HG03045 (cell line): ENCODE data around the gene CLEC4M.
"Not testable (repeated sequence)": the region's sequence is repeated elsewhere in the genome, so short reads cannot be mapped to it uniquely, and the experiment has no call there.

Experiments used
- ATAC-seq: cut with Tn5 transposase; IDR thresholded peaks from one replicate; pipeline ENCODE4 v1.9.1; 2021; ENCODE audit warnings: mild to moderate bottlenecking, moderate library complexity; ENCODE audit not compliant: unreplicated experiment

CLEC4M gene

GRCh38 chr19:7740682-7741054 is 22.4 kb upstream of the CLEC4M start:
- no peak for ATAC-seq

DNA sequence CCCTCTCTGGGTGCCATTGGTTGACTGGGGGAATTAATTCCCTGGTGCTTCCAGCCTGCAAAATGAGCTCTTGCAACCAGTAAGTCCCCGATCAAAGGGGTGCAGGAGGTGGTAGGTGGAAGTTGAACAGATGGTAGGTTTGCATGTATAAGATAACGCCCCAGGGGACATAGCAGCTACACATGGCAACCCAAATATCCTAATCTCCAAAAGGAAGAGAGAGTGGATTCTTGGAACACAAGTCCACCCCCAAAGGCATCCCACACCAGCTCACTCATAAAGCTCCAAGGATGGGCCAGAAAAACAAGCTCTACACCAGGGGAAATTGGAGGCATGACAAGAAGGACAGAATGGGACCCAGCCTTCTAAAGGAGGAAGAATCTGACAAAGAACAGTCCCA is 20.5 kb upstream of the CLEC4M start:
- no peak for ATAC-seq

DNA sequence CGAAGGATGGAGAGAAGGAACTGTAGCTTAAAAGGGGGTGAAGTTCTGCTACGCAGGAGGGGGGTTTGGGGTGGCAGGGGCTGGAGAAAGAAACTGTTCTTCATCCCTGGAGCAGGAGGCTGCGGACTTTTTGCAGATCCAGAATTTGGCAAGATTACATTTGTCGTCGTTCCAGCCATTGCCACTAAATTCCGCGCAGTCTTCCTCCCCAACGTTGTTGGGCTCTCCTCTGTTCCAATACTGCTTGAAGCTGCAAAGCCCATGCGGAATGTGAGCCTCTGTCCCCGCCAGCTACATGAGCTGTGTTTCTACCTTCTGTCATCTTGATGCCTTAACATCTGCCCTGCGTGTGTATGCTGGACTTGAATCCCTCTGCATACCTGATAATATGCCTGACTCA is 20.1 kb upstream of the CLEC4M start:
- ATAC-seq = no peak

DNA sequence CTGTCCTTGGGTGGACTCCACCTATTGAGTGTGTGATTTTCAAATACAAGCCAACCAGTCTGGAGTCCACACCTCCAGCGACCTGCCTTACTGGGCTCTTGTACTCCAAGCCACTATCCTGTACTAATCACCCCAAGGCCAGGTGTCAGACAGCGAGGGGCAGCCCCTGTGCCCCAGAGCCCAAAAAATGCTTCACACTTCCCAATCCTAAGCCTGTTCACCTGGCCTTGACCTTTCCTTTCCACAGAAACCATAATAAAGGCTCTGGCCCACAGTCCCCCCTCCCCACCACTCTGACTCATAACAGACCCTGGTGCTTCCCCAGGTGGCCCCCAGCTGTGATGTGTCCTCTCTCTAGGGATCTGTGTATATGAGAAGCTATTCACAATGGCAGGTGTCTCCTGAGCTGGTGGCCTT is 19.6 kb upstream of the CLEC4M start:
- no peak for ATAC-seq

GRCh38 chr19:7744199-7744786 is 18.8 kb upstream of the CLEC4M start:
- no peak for ATAC-seq

DNA sequence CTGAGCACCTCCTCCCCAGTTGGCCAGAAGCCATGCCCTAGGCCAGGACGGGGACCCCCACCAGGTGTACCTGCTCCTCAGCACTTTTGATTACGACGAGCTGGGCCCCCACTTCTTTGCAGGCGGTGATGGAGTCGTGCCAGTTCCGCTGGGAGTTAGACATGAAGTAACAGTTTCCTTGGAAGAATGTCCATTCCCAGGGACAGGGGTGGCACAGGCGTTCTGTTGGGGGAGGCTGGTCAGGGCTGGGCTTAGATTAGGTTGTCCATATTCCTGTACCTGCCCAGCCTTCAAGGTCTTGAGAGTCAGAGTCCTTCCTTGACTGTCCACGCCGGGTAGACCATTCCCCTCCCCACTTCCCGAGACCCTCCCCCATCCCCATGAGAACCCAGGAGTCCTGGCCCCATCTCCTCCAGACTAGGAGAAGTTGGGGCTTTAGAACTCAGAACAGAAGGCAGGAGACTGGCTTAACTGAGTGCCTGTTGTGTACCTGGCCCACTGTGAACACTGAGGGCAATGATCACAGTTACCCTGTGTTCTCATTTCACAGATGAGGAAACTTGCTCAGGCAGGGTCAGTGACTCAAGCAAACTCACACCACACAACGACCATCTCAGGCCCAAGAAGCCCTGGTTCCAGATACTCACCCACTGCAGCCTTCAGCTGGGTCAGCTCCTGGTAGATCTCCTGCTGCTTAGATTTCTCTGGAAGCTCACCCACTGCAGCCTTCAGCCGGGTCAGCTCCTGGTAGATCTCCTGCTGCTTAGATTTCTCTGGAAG is 18.0 kb upstream of the CLEC4M start:
- ATAC-seq = no peak

DNA sequence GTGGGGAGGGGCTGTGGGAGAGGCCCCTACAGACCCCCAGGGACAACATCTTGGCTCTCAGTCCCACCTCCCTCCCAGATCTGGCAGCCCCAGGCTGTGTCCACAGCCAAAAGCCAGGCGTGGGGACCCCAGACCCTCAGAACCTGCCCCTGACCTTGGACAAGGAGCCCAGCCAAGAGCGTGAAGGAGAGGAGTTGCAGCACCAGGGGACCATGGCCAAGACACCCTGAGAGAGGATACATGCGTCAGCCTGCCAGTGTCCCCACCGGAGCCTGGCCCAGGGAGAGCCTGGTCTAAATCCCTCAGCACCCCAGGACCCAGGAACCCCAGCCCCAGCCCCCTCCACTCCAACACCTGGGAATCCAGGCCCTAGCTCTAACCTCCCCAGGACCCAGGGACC is 16.7 kb upstream of the CLEC4M start:
- ATAC-seq = not testable (repeated sequence)

DNA sequence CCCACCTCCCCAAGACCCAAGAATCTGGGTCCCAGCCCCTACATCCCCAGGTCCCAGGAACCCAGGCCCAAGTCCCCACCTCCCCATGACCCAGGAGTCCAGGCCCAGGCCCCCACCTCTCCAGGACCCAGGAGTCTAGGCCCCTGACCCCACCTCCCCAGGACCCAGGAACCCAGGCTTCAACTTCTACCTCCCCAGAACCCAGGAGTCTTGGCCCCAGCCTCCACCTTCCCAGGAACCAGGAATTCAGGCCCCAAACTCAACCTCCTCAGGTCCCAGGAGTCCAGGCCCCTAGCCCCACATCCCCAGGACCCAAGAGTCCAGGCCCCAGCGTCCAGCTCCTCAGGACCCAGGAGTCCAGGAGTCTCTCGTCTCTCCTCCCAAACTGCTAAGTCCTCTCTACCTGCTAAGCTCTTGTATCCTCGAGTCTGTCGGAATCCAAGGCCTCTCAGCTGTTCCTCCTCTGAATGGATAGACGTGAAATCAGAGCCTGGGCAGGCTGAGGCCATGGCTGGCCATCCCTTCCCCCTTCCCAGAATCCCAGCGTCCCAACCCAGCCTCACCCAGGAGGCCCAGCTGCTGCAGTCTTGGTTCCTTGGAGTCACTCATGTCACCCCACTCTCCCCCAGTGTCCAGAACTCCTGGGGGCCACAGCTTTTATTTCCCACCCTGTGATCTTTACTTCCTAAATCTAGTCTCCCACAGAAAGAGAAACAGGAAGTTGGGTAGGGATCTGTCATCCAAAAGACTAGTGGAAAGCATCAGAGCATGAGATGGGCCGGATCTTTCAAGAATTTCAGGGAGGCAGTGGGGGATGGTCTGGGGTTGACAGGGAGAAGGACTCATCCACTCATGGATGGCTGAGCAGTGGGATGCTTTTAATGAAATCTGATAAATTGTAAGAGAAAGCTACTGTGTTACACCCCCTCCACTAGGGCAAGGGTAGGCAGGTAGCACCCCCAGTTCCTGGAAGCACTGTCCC is 15.8 kb upstream of the CLEC4M start, which contains the start of gene CD209:
TSS of gene CD209 (minus strand) at position 632 of the 982 bp plus-strand sequence. CDS start at position 609, 23 bp downstream.
- ATAC-seq = no peak

- ATAC-seq = no peak
Observed at GRCh38 chr19:7748171-7748570, 14.9 kb upstream of the CLEC4M start.

- no peak for ATAC-seq
Observed at GRCh38 chr19:7748756-7749155, 14.3 kb upstream of the CLEC4M start.

- no peak for ATAC-seq
Observed at GRCh38 chr19:7751157-7751783, 11.8 kb upstream of the CLEC4M start.

- ATAC-seq = no peak
Observed at GRCh38 chr19:7756258-7756657, 6.8 kb upstream of the CLEC4M start.

GRCh38 chr19:7757358-7757757 is 5.7 kb upstream of the CLEC4M start:
- ATAC-seq = no peak

DNA sequence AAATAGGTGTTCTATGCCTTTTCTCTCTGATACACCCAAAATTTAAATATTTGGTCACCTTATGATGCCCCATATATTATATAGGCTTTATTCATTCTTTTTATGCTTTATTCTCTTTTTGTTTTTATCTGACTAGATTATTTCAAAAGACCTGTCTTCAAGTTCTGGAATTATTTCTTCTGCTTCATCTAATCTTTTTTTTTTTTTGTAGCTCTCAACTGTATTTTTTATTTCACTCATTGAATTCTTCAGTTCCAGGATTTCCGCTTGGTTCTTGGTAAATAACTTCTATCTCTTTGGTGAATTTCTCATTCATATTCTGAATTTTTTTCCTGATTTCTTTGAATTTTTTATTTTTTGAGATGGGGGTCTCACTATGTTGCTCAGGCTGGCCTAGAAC is 3.9 kb upstream of the CLEC4M start:
- no peak for ATAC-seq

DNA sequence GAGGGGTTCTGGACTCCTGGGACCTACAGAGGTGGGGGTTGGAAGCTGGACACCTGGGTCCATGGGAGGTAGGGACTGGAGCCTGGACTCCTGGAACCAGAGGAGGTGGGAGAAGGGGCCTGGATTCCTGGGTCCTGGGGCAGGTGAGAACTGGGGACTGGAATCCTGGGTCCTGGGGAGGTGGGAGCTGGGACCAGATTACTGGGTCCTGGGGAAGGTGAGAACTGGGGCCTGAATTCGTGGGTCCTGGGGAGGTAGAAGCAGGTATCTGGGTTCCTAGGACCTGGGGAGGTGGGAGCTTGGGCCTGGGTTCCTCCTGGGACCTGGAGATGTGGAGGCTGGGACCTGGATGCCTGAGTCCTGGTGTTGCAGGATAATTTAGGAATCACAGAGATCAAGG is 653 bp downstream of the CLEC4M start:
- ATAC-seq = no peak

GRCh38 chr19:7764157-7764556 is 1.1 kb downstream of the CLEC4M start:
- not testable (repeated sequence) for ATAC-seq

DNA sequence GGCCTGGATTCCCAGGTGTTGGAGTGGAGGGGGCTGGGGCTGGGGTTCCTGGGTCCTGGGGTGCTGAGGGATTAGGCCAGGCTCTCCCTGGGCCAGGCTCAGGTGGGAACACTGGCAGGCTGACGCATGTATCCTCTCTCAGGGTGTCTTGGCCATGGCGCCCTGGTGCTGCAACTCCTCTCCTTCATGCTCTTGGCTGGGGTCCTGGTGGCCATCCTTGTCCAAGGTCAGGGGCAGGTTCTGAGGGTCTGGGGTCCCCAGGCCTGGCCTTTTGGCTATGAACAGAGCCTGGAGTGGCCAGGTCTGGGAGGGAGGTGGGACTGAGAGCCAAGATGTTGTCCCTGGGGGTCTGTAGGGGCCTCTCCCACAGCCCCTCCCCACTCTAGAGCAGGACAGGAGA is 2.0 kb downstream of the CLEC4M start:
- not testable (repeated sequence) for ATAC-seq

GRCh38 chr19:7766535-7766934 is 3.5 kb downstream of the CLEC4M start:
- ATAC-seq = no peak

DNA sequence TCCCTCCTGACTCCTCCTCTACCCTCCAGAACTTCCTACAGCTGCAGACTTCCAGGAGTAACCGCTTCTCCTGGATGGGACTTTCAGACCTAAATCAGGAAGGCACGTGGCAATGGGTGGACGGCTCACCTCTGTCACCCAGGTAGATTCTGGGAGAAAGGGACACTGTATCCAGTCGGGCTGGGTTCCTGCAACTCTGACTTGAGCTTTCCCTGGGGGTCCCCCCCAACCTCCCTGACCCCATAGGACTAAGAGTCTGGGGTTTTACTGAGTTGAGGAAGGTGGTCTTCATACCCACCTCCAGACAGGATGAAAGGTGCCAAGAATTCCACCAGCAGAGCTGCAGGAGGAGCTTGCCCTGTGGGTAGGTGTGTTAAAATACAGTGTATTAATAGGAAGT is 4.4 kb downstream of the CLEC4M start:
- no peak for ATAC-seq

DNA sequence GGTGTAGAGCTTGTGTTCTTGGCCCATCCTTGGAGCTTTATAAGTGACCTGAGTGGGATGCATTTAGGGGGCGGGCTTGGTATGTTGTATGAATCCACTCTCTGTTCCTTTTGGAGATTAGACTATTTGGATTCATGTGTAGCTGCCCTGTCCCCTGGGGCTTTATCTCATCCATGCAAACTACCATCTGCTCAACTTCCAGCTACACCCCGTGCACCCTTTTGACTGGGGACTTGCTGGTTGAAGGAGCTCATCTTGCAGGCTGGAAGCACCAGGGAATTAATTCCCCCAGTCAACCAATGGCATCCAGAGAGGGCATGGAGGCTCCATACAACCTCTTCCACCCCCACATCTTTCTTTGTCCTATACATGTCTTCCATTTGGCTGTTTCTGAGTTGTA is 6.1 kb downstream of the CLEC4M start:
- no peak for ATAC-seq

DNA sequence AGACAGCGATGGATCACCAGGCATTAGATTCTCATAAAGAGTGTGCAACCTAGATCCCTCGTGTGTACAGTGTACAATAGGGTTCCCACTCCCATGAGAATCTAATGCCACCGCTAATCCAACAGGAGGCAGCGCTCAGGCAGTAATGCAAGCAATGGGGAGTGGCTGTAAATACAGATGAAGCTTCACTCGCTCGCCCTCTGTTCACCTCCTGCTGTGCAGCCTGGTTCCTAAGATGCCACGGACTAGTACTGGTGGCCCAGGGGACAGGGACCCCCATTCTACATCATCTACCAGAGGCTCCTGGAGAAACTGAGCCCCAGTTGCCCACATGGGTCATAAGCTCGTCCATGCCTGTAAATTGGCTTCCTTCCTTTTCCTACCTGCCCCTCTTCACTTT is 8.0 kb downstream of the CLEC4M start:
- ATAC-seq = no peak
